GM12878 (cell line): Measurements from ENCODE around the gene RSPH1. TPM values are rescaled to one million over a fixed set of nuclear protein-coding genes. Genes with fewer than 3 reads are reported as not detected.

Experiments used
- CBFB ChIP-seq: IDR thresholded peaks from 2 replicates; pipeline ENCODE4 v1.6.1; 2016; ENCODE audit warnings: antibody characterized with exemption, low read depth
- CHD4 ChIP-seq: fragments of 200-600 bp; sonication (generic); IDR thresholded peaks from 2 replicates; pipeline ENCODE4 v1.6.1; 2016; ENCODE audit warnings: mild to moderate bottlenecking
- ELK1 ChIP-seq: IDR thresholded peaks from 2 replicates; pipeline ENCODE4 v1.6.1; 2012; ENCODE audit warnings: low read depth, low read length, improper control_type of control experiment
- HDAC2 ChIP-seq: fragments of 200-600 bp; sonication (generic); IDR thresholded peaks from 2 replicates; pipeline ENCODE4 v1.6.1; 2017
- IRF4 ChIP-seq: IDR thresholded peaks from 2 replicates; pipeline ENCODE4 v1.6.1; 2011; ENCODE audit warnings: low read depth, low read length
- JUND ChIP-seq: IDR thresholded peaks from 2 replicates; pipeline ENCODE4 v1.6.1; 2012; ENCODE audit warnings: low read depth, mild to moderate bottlenecking, low read length, improper control_type of control experiment, moderate library complexity
- LARP7 ChIP-seq: fragments of 450-650 bp; IDR thresholded peaks from 2 replicates; pipeline ENCODE4 v1.6.1; 2017; ENCODE audit warnings: mild to moderate bottlenecking
- MAX ChIP-seq: IDR thresholded peaks from 2 replicates; pipeline ENCODE4 v1.6.1; 2012; ENCODE audit warnings: low read depth, low read length, improper control_type of control experiment
- MTA2 ChIP-seq: fragments of 450-650 bp; IDR thresholded peaks from 2 replicates; pipeline ENCODE4 v1.6.1; 2016; ENCODE audit warnings: low read depth, mild to moderate bottlenecking, moderate library complexity
- MYB ChIP-seq: fragments of 150-350 bp; IDR thresholded peaks from 2 replicates; pipeline ENCODE4 v1.6.1; 2014; ENCODE audit warnings: mild to moderate bottlenecking, low read depth, low read length, borderline replicate concordance
- NFIC ChIP-seq: IDR thresholded peaks from 2 replicates; pipeline ENCODE4 v1.6.1; 2012; ENCODE audit warnings: low read depth, mild to moderate bottlenecking, inconsistent platforms, low read length, moderate library complexity
- PRDM15 ChIP-seq: fragments of 450-650 bp; formaldehyde crosslinking; IDR thresholded peaks from 2 replicates; pipeline ENCODE4 v1.4.0; 2020; ENCODE audit warnings: mild to moderate bottlenecking, moderate library complexity
- RCOR1 ChIP-seq: conservative IDR thresholded peaks from 2 replicates; pipeline ENCODE4 v1.6.1; 2012; ENCODE audit warnings: low read depth, low read length, improper control_type of control experiment
- RELA ChIP-seq: fragments of 450-650 bp; IDR thresholded peaks from 2 replicates; pipeline ENCODE4 v1.8.0; 2014; ENCODE audit warnings: borderline replicate concordance; ENCODE audit not compliant: partially characterized antibody
- SMAD1 ChIP-seq: fragments of 450-650 bp; IDR thresholded peaks from 2 replicates; pipeline ENCODE4 v1.6.1; 2018; ENCODE audit warnings: mild to moderate bottlenecking, low read depth; ENCODE audit not compliant: partially characterized antibody
- SMARCA5 ChIP-seq: fragments of 450-650 bp; IDR thresholded peaks from 2 replicates; pipeline ENCODE4 v1.6.1; 2017; ENCODE audit warnings: mild to moderate bottlenecking
- SREBF1 ChIP-seq: IDR thresholded peaks from 2 replicates; pipeline ENCODE4 v1.6.1; 2012; ENCODE audit warnings: mild to moderate bottlenecking, low read length
- SUPT20H ChIP-seq: IDR thresholded peaks from 2 replicates; pipeline ENCODE4 v1.6.1; 2011; ENCODE audit warnings: low read depth, mild to moderate bottlenecking, low read length, moderate library complexity, borderline replicate concordance; ENCODE audit not compliant: control insufficient read depth
- TAF1 ChIP-seq: IDR thresholded peaks from 2 replicates; pipeline ENCODE4 v1.6.1; 2011; ENCODE audit warnings: mild to moderate bottlenecking, low read depth, low read length, borderline replicate concordance
- TARDBP ChIP-seq: IDR thresholded peaks from 2 replicates; pipeline ENCODE4 v1.6.1; 2016; ENCODE audit warnings: borderline replicate concordance
- polyA plus RNA-seq, 11 experiments: library from polyadenylated mRNA; depleted of rRNA in 4 of 11; unstranded in 6 of 11; stranded (reverse) in 5 of 11; fragments of >200 nt; fragmentation: Nextera tagmentation in 4 of 11; fragmentation: Illumina TruSeq in 1 of 11; extraction: Ambion mirVana in 4 of 11; extraction: Trizol in 1 of 11; gene quantifications; 1 replicate in 1 of 11; 2 replicates in 10 of 11; pipeline versions ENCODE4 v1.2.1 to v1.2.3, GENCODE V29; 2011 to 2016; ENCODE audit warnings: inconsistent platforms in 2 of 11, missing spikeins in 2 of 11, low read depth in 1 of 11
- total RNA-seq, 4 experiments: library from RNA; depleted of rRNA in 3 of 4; stranded (reverse); fragments of >200 nt in 3 of 4; fragmentation: Illumina TruSeq in 1 of 4; extraction: Trizol in 1 of 4; gene quantifications; 2 replicates each; pipeline versions ENCODE4 v1.2.1 to v1.2.3, GENCODE V29; 2013 to 2021
- TF ChIP-seq, protein P1 (sequence below), 3 experiments: IDR thresholded peaks in 2 of 3; conservative IDR thresholded peaks in 1 of 3; 2 replicates each; pipeline ENCODE4 v1.5.1; 2011; ENCODE audit warnings: low read depth in 3 of 3, low read length in 3 of 3, mild to moderate bottlenecking in 3 of 3, control low read depth in 2 of 3, moderate library complexity in 2 of 3, inconsistent platforms in 1 of 3, mixed read lengths in 1 of 3; ENCODE audit not compliant: control insufficient read depth in 2 of 3, insufficient read depth in 1 of 3; ENCODE audit errors: extremely low read depth in 1 of 3
- TF ChIP-seq, protein P2 (sequence below): fragments of 450-650 bp; IDR thresholded peaks from 2 replicates; pipeline ENCODE4 v1.6.1; 2017; ENCODE audit warnings: mild to moderate bottlenecking, low read depth, inconsistent platforms; ENCODE audit not compliant: poor library complexity, severe bottlenecking

Gene RSPH1
- total and polyA plus RNA-seq, 10 of the 15 experiments (the other 5 are each of a cell fraction or from before 2014, with no cell fraction given): 0.11 to 1.4 (median 0.38) TPM

- TF ChIP-seq RELA (no peak), ELK1 (no peak), MYB (no peak), NFIC (no peak), CHD4 (no peak), MAX (peak; percentile 76; the same call in 1 of the 2 replicates), SREBF1 (no peak), LARP7 (0 out of 2 replicates have a peak, but pooled peaks have one; percentile 14), TARDBP (no peak), CBFB (no peak), PRDM15 (CRISPR knock-in tag) (peak; percentile 67; the same call in 1 of the 2 replicates), SMARCA5 (no peak), SUPT20H (no peak), HDAC2 (no peak), IRF4 (no peak), JUND (no peak), RCOR1 (no peak), MTA2 (0 out of 2 replicates have a peak, but pooled peaks have one; percentile 31), SMAD1 (no peak), TAF1 (no peak)
- TF ChIP-seq, protein P1, sequence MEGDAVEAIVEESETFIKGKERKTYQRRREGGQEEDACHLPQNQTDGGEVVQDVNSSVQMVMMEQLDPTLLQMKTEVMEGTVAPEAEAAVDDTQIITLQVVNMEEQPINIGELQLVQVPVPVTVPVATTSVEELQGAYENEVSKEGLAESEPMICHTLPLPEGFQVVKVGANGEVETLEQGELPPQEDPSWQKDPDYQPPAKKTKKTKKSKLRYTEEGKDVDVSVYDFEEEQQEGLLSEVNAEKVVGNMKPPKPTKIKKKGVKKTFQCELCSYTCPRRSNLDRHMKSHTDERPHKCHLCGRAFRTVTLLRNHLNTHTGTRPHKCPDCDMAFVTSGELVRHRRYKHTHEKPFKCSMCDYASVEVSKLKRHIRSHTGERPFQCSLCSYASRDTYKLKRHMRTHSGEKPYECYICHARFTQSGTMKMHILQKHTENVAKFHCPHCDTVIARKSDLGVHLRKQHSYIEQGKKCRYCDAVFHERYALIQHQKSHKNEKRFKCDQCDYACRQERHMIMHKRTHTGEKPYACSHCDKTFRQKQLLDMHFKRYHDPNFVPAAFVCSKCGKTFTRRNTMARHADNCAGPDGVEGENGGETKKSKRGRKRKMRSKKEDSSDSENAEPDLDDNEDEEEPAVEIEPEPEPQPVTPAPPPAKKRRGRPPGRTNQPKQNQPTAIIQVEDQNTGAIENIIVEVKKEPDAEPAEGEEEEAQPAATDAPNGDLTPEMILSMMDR (IDR thresholded peaks at IDR 0.05 in 2 of 3, conservative IDR thresholded peaks at IDR 0.05 in 1 of 3; ENCODE audit: control insufficient read depth in 2 of 3, extremely low read depth in 1 of 3, insufficient read depth in 1 of 3, low read depth in 3 of 3, low read length in 3 of 3): no peak
- TF ChIP-seq, protein P2, sequence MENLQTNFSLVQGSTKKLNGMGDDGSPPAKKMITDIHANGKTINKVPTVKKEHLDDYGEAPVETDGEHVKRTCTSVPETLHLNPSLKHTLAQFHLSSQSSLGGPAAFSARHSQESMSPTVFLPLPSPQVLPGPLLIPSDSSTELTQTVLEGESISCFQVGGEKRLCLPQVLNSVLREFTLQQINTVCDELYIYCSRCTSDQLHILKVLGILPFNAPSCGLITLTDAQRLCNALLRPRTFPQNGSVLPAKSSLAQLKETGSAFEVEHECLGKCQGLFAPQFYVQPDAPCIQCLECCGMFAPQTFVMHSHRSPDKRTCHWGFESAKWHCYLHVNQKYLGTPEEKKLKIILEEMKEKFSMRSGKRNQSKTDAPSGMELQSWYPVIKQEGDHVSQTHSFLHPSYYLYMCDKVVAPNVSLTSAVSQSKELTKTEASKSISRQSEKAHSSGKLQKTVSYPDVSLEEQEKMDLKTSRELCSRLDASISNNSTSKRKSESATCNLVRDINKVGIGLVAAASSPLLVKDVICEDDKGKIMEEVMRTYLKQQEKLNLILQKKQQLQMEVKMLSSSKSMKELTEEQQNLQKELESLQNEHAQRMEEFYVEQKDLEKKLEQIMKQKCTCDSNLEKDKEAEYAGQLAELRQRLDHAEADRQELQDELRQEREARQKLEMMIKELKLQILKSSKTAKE: no peak
Measured at GRCh38 chr21:42532466-42533181, 36.6 kb upstream of the RSPH1 start (continued).
